Measurements from ENCODE around the gene PRR29.
"Not testable (repeated sequence)": the region's sequence is repeated elsewhere in the genome, so short reads cannot be mapped to it uniquely, and the experiment has no call there.

PRR29 gene

DNA sequence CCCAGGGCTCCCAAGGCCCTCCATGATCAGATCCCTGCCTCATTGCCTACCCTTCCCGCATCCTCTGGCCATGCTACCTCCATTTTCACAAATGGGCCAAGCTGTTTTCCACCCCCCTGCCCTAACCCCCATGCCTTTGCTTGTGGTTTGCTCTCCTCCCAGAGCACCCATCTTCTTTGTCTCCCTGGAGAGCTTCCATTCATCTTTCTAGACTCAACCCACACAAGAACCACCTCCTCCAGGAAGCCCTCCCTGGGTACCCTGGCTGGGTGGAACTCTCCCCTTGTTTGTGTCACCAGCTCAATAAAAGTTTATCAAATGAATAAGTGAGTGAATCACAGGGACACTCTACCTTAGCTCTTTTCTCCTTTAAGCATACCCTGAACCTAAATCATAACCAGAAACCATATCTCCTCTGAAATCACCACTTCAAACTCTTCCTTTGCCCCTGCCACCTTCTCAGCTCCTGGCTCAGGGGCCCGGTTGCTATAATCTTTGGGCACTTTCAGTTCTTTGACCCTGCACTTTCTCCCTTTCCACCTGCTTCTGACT lies 22.5 kb upstream of the PRR29 start:
- DNase-seq = no peak

DNA sequence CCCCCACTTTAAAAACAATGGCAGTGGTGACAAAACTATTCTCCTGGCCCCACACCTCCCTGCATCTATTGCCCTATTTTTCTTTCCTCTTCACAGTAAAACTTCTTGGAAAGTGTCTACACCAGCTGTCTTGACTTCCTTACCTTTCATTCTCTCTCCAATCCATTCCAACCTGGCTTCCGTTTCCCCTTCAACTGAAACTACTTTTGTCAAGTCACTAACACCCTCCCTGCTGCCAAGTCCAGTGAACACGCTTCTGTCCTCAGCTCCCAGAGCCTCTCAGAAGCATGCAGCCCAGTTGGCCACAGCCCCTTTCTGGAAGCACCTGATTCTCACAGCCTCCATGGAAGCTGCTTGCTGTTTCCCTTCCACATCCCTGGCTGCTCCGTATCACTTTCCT lies 21.4 kb upstream of the PRR29 start:
- DNase-seq = no peak

DNA sequence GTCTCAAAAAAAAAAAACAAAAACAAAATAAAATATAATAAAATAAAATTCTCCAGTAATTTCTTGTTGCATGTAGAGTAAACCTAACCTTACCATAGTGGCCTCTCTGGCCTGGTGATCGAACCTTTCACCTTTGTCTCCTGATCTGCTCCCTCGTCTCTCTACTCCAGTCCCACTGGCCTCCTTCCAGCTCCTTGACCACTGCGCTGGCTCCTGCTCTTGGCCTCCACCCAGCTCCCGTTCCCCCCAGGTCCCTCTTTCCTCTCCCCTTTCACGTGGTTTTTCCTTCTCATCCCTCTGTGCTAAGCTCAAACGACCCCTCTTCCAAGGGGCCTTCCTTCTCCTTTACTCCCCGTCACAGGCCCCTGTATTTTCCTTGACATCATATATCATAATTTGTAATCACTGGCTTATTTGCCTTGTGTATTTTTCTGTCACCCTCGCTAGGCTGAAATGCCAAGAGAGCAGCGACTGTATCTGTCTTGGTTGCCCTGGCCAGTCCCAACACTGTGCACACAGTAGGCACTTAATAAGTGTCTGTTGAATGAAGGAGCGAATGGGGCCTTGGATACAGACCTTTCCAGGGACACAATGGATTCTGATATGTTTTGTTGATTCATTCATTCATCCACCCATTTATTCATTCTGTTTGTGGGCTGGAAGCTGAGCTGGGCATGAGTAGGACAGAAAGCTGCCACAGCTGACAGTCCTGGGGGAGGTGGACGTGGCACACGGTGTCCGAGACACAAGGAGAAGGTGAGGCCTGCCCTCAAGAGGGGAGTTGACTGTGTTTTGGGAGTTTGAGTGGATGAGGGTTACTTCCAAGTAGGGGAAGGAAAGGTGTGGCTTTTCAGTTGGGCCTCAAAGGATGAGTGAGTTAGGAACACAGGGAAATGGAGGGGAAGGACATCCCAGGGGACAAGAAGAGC lies 19.6 kb upstream of the PRR29 start:
- DNase-seq = no peak

DNA sequence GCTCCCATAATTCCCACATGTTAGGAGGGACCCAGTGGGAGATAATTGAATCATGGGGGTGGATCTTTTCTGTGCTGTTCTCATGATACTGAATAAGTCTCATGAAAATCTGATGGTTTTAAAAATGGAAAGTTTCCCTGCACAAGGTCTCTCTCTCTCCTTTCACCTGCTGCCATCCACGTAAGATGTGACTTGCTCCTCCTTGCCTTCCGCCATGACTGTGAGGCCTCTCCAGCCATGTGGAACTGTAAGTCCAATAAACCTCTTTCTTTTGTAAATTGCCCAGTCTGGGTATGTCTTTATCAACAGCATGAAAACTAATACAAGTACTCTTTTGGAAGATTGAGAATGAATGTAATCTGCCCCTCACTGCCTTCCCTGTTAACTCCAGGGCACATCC lies 15.5 kb upstream of the PRR29 start:
- DNase-seq = not testable (repeated sequence)

DNA sequence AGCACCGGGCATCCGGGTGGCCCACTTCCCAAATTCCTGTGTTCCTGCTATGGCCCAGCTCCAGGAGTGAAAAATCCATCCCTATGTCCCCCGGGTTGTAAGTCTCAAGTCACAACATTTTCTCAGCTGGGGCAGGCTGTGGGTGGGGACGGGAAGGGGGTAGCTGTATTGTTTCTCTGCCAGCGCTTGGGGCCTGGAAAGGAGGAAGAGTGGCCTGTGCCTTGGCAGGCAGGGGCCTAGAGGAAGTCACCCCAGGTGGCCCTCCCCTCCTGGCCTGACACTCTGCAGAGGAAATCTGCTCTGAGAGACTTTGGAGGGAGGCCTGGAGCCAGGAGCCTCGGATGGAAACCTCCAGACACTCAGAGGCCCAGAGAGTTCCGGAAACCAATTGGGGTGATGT lies 14.8 kb upstream of the PRR29 start:
- no peak for DNase-seq

DNA sequence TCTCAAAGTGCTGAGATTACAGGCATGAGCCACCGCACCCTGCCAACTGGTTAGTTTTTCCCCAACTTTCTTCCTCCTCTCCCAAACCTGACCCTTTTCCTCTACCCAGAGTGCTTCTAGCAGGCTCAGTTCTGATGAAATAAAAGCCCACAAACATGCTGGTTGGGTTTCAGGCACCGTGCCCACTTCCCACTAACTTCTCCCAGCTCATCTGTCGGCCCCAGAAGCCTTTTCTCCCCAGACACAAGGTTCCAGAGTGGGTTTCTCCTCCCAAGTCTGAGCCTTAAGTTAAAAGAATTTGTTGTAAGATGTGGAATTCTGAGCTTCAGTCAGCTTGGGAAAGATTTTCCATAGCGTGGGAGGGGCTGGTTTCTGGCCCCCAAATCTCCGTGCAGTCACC lies 13.9 kb upstream of the PRR29 start:
- no peak for DNase-seq

DNA sequence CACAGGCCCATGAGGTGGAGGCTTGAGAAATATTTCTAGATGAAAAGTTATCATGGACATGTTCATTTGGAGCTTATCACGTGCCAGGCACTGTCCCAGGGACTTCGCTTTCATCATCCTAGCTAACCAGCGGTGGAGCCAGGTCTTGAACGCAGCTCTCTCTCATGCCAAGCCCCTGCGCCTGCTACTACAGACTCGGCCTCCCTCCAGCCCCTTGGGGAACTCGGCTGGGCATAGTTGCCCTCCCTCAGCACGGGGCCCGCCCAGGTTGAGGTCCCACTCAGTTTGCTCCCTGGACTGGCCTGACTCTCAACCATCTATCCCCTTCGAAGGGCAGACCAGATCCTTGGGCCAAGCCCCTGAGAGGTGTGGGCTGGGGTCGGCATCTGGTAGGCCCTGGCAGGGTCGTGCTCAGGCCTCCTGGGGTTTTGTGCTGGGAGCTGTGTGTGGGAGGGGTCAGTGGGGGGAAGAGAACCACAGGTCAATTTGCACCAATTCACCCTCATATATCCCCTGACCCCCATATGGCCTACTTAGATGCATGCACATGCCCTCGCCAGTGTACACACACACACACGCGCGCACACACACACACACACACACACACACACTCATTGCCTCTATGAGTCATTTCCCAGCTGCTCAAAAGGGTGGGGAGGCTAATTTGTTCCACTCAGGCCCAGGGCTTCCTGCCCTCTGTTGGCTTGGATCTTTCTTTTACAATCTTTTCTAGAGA lies 13.3 kb upstream of the PRR29 start:
- DNase-seq = peak; percentile 44

DNA sequence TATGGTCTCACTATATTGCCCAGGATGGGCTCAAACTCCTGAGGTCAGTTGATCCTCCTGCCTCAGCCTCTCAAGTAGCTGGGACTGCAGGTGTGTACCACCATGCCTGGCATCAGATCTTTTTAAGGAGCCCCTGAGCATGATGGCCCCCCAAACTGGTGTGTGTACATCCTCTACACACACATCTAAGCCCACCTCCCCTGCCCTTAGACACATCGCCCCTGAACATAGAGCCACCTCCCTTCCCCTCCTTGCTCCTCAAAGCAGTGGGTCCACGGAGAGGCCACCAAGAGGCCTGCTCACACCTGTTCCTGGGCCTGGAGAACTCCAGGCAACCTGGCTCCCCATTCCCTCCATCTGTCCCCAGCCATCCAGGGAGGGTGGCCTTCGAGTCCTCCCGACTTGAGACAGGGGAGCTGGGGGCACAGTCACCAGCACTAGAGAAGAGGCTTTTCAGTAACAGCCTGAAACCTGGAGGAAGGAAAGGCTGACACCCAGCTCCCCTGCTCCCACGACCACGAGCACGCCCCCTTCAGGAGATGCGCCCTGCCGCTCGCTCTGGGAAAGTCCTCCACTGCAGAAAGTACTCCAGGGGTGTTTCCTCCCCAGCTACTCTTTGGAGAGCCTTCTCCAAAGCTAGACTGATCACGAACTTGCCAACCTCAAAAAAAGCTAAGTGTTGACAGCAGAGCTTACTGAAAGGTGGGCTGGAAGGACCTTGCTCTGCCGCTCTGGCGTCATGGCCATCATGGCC lies 12.6 kb upstream of the PRR29 start:
- no peak for DNase-seq

DNA sequence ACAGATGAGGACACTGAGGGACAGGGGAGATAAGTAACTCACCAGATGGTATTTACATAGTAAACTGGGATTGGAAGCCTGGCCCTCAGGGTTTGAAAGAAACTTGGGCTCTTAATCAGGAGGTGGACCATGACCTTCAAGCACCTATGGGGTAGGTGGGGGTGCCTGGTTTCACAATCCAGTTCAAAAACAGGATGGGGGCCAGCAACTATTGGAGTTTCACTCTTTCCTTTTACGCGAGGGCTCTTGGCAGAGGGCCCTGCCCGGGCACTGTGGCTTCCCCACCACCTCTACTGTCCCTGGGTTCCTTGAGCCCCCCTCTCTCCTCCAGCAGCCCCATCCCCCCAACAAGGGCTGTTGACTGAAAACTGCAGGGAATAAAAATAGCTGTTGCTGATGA lies 11.3 kb upstream of the PRR29 start:
- DNase-seq = no peak

DNA sequence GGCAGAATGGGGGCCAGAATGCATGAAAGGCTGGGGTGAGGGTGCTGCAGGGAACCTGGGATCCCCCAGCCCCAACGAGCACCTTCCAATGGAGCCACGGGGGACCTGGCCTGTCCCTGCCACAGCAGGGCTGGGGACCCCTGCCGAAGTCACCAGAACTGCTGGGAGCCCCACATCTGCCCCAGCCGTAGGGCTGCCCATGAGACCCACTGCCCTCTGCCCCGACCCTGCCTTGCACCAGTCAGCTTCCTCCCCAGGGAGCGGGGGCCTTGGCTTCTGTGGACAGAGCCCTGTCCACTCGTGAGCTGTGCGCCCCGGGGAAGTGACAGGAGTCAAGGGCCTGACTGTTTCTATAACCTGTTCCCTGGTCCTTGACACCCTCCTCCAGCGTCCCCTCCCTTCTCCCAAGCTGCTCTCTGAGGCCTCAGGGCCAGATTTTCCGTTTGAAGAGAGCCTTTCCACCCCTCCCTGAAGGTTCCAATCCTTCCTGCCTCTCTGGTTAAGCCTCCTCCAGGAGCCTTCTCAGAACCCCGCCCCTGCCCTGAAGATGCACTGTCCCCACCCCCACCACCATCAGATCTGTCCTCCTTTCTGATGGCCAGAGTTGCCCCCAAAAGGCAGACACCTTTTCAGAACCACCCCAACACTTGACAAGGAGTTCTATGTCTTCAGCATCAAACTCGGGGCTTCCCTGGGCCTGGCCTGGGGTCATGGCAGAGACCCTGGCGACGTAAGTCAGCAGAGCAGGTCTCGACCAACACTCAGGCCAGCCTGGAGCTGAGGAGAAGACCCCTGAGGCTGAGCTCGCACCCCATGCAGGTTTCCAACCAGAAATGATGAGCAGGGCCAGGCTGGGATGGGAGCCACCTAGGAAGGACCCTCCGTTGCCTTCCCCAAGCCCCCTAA lies 10.7 kb upstream of the PRR29 start:
- no peak for DNase-seq

DNA sequence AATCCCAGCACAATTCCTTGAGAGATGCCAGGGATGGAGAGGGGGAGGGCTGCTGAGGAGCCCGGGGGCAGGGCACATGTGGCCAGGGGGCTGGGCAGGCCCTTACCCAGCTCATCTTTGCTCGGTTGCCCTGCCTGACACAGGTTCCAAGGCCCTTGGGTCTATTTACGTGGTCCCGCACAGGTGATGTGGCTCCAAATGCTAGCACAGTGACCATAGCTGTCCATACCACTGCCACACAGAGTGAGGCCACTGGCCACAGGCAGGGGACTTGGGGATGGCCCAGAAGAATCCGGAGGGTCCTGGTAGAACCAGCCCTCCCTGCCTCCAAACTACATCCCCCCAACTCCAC lies 10.0 kb upstream of the PRR29 start:
- DNase-seq = no peak

DNA sequence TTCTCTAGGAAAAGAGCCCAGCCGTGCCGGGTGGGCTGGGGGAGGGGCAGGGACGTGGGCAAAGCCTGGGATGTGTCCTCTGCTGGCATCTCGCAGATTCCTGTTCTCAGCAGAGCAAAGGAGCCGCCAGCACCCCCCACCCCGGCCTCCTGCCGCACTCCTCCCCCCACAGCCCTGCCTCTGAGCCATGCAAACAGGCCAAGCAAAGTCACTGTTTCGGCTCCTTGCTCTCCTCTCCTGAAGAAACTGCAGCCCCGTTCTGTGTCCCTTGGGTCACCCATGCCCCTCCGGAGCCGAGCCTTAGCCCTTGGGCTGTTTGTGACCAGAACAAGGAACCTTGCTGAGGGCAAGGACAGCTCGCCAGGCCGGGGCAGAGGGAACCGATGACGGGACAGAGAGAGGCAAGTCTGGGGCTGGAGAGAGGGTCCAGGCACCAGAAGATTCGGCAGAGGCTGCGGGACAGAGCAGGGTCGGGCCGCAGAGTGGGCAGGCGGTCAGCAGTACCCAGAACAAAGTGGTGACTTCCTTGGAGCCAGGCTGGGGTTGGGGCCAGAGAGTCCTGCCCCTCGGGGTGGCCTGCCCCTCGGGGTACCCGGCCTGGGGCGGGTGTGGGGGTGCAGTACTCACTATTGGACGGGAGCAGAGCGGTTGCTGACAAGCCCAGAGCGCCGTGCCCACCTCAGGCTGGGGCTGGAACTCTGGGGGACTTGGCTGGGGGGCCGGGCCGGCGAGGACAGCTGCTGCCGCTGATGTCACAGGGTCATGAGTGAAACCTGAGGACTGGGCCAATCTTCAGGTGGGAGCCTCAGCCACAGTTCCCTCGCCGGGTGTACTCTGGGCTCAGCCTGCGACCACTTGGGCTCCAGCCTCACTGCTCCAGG lies 9.2 kb upstream of the PRR29 start:
- no peak for DNase-seq

DNA sequence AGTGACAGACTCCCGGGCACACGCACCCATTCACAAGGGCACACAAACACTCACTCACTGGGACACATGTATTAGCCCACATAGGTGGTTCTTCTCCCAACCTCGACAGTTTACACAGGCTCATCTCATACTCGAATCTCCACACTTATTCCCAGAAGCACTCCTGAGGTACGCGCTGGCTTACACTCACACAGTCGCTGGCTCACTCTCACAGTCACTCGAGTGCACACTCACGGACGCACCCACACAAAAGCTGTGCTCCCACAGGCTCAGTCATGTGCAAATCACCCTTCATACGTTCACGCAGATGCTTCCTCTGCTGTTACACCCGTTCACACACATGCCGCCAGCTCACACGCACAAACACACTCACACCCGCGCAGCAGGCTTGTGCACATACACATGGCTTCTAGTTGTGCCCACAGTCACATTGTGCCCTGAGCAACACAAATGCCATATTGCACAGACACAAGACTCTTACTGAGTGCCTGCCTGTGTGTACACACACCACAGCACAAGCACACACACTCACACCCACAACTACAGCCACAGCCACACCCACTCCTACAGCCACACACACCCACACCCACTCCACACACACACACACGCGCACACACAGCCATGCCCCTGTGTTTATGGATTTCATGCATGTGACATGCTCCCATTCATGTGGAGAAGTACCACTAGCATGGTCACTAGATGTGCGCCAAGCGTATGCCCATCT lies 8.4 kb upstream of the PRR29 start:
- no peak for DNase-seq

DNA sequence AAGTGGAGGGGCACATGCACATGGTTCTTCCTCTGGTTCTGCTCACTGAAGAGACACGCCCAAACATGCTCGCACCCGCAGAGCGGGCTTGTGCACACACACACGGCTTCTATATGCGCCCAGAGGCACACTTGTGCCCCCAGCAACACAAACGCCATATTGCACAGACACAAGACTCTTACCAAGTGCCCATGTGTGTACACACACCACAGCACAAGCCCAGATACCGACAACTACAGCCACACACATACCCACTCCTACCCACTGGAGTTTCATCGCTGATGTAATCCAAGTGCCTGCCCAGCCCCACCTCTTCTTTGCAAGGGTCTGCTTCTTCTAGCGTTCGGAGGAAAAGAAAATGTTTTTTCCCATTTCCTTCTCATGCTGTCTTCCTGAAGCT lies 6.5 kb upstream of the PRR29 start:
- DNase-seq = no peak

DNA sequence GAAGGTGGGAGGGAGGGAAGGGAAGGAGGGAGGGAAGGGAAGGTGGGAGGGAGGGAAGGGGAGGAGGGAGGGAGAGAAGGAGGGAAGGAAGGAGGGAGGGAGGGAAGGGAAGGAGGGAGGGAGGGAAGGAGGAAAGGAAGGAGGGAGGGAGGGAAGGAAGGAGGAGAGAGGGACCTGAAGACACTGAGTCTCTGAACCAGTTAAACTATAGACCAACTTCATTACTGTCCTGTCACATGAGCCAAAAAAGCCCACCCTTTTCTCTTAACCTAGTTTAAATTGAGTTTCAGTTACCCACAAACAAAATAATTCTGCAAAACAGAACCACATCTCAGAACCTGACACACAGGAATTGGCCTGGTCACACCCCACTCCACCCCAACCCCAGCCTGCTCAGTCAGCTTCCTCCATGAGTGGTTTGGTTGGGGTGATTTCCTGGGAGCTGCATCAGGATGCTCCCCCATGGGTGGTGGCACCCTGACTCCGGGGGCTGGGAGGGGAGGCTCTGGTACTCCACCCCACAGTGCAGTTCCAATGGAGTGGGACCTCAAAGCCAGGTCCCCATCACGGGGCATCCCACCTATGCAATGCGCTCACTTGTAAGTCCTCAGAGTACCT lies 4.7 kb upstream of the PRR29 start:
- no peak for DNase-seq

DNA sequence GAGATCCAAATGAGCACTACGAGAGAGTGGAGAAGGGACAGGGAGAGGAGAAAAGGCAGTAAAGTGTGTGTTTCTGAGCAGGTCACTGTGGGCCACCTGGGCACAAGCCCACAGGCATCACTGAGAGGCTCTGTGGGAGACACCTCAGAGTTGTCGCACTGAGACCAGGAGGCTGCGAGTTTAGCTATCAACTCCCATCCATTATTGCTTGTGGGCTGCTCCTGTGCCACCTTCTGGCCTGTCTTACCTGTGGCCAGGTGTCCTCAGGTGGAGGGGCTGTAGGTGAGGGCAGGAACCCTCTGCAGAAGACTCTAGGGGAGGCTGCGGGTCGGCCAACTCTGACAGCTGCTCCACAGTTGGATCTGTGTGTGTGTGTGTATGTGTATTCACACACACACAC lies 2.5 kb upstream of the PRR29 start:
- no peak for DNase-seq

DNA sequence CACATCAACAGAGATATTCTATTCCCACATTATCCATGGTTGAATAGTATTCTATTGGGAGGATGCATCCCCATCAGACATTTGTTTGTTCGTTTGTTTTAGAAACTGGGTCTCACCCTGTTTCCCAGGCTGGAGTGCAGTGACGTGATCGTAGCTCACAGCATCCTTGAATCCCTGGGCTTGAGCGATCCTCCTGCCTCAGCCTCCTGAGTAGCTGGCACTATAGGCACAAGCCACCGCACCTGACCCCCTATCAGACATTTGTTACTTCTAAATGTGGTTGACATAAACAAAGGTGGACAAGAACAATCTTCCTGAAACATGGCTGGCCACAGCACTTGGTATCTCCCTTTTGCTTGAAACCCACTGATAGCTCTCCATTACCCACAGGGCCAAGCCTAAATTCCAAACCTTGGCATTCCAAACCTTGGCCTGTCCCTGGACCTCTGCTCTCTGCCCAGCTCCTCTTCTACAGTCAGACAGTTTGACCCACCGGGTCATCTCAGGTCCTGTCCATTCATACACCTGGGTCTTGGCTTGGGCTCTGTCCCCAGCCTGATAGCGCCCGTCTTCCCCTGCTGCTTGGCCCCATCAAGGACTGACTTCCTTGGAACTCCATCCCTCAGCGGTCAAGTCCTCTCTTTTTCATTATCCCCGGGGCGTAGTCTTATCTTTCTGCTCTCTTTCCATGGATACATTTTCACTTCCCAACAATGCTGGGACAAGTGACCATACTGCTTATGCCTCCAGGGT lies 1.5 kb upstream of the PRR29 start:
- no peak for DNase-seq

DNA sequence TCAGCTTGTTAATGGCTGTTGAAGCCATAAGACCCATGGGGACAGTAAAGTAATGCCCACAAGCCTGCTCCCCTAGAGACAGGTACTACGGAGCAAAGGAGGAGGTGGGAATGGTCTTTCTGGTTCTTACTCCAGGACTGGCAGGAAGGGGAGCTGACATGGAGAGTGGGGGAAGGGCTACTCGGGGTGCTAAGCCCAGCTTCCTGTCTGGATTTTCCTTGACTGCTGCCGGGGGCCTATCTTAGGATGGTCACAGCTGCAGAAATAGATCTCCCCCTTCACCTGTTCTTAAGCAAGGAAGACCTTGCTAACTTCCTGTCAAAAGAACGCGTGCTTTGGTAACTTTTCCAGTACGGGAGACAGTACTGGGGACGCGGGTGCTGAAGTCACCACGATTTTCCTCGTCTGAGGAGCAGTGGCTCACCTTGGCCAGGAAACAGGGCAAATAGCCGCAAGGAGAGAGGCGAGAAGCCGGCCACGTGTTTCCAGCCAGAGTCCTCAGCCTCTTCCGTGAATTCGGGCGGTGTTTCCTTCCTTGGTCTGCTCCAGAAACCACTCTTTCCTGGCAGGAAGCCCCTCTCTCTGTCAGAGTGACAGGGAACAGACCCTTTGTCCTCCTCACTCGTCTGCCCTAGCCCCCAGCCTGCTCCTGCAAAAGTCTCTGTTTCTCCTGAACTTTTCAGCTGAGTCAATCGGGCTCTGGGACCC lies 656 bp upstream of the PRR29 start:
- DNase-seq = no peak
